Astrocyte (in vitro differentiated cells and primary cell): ENCODE results near the gene AGT. TPM values are rescaled to one million over a fixed set of nuclear protein-coding genes. Genes with fewer than 3 reads are reported as not detected.

Experiments
- DNase-seq: peaks from one replicate; pipeline ENCODE4 v3.0.0-alpha.2; 2010; ENCODE audit warnings: low read depth
- FAIRE-seq: peaks from 2 replicates; lab custom pipeline; 2011; peaks lifted over from hg19 to GRCh38; lab: Jason Lieb, UNC
- H2AFZ ChIP-seq: 2 replicates; pipeline ENCODE4 v1.6.0; 2012; ENCODE audit warnings: low read depth, low read length, inconsistent platforms
- H3K27ac ChIP-seq: 2 replicates; pipeline ENCODE4 v1.5.1; 2011; ENCODE audit warnings: low read depth, low read length, inconsistent platforms
- H3K27me3 ChIP-seq: 2 replicates; pipeline ENCODE4 v1.6.0; 2011; ENCODE audit warnings: low read length, inconsistent platforms; ENCODE audit not compliant: insufficient read depth
- H3K36me3 ChIP-seq: 2 replicates; pipeline ENCODE4 v1.5.1; 2011; ENCODE audit warnings: low read length, inconsistent platforms; ENCODE audit not compliant: insufficient read depth
- H3K4me1 ChIP-seq: 2 replicates; pipeline ENCODE4 v1.5.1; 2011; ENCODE audit warnings: low read length, inconsistent platforms; ENCODE audit not compliant: insufficient read depth
- H3K4me2 ChIP-seq: 2 replicates; pipeline ENCODE4 v1.6.0; 2012; ENCODE audit warnings: low read length, inconsistent platforms
- H3K4me3 ChIP-seq: 2 replicates; pipeline ENCODE4 v1.5.1; 2011; ENCODE audit warnings: low read depth, mild to moderate bottlenecking, low read length, inconsistent platforms; ENCODE audit not compliant: insufficient read depth
- H3K79me2 ChIP-seq: 2 replicates; pipeline ENCODE4 v1.6.0; 2012; ENCODE audit warnings: mild to moderate bottlenecking, low read length, inconsistent platforms; ENCODE audit not compliant: insufficient read depth
- H3K9ac ChIP-seq: 2 replicates; pipeline ENCODE4 v1.6.0; 2012; ENCODE audit warnings: mild to moderate bottlenecking, low read length, inconsistent platforms
- H3K9me3 ChIP-seq: 2 replicates; pipeline ENCODE4 v1.5.1; 2012; ENCODE audit warnings: low read depth, mild to moderate bottlenecking, low read length, inconsistent platforms; ENCODE audit not compliant: insufficient read depth
- H4K20me1 ChIP-seq: 2 replicates; pipeline ENCODE4 v1.6.0; 2012; ENCODE audit warnings: low read length, inconsistent platforms; ENCODE audit not compliant: insufficient read depth
- H3K27ac Mint-ChIP-seq: one replicate; pipeline ENCODE4 v1.8.0; 2021; ENCODE audit warnings: mild to moderate bottlenecking, mixed read lengths; ENCODE audit not compliant: unreplicated experiment
- H3K27me3 Mint-ChIP-seq: one replicate; pipeline ENCODE4 v1.8.0; 2021; ENCODE audit warnings: low read depth, mixed read lengths; ENCODE audit not compliant: unreplicated experiment
- H3K36me3 Mint-ChIP-seq: one replicate; pipeline ENCODE4 v1.8.0; 2021; ENCODE audit warnings: low read depth, mixed read lengths; ENCODE audit not compliant: unreplicated experiment
- H3K4me1 Mint-ChIP-seq: one replicate; pipeline ENCODE4 v1.8.0; 2021; ENCODE audit warnings: low read depth, mixed read lengths; ENCODE audit not compliant: unreplicated experiment
- H3K4me3 Mint-ChIP-seq: one replicate; pipeline ENCODE4 v1.8.0; 2021; ENCODE audit warnings: mild to moderate bottlenecking, moderate library complexity, mixed read lengths; ENCODE audit not compliant: unreplicated experiment
- H3K9me3 Mint-ChIP-seq: one replicate; pipeline ENCODE4 v1.8.0; 2021; ENCODE audit warnings: mild to moderate bottlenecking, mixed read lengths; ENCODE audit not compliant: unreplicated experiment
- EZH2 ChIP-seq: IDR thresholded peaks from 2 replicates; pipeline ENCODE4 v1.6.1; 2012; ENCODE audit warnings: mild to moderate bottlenecking, low read length, inconsistent platforms; ENCODE audit not compliant: insufficient read depth
- total RNA-seq: library from RNA; stranded (reverse); gene quantifications from 2 replicates; pipeline ENCODE4 v1.2.1, GENCODE V29; 2021
- TF ChIP-seq, protein P1 (sequence below): IDR thresholded peaks from 2 replicates; pipeline ENCODE4 v1.5.1; 2011; ENCODE audit warnings: low read depth, mild to moderate bottlenecking, inconsistent platforms, low read length, moderate library complexity; ENCODE audit not compliant: insufficient read depth

AGT gene
- total RNA-seq, 1 donor from 2014 or later: 1.2 TPM

DNA sequence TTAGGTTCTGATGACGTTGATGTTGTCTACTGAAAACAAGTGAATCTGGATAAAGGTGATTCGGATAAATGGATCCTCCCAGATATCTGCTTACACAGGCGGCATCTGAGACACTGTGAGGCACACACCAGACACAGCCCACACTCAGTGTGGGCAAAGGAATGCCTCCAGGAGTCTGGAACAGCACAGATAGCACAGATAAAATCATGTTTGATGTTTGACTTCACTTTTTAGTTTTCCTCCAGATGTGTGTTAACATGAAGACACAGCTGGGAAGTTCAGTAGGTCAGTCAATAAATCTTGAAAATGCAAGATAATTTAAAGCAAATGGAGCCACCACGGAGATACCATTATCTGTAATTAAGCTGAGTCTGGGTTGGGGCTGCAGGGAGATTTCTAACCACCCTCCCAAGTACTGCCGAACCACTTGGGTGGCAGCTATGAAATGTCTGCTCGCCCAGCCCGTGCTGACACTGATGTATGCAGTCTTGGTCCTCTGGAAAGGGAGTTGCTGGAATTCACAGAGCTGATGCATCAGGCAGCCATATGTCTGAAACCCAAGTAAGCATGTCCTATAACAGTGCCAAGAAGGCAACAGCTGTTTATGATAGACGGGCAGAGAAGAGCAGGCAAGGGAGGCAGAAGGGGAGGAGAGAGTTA lies 44.9 kb upstream of the AGT start:
- Histone ChIP-seq H3K36me3 (no peaks in the 10 kb centered on the region), H2AFZ (no peak overlapping the region), H3K4me2 (no peak overlapping the region), H3K9me3 (peaks cover 2% of the 10 kb centered on the region), H3K9ac (no peak overlapping the region), H3K27ac (no peak overlapping the region), H3K79me2 (no peaks in the 10 kb centered on the region), H4K20me1 (no peaks in the 10 kb centered on the region), H3K27me3 (no peaks in the 10 kb centered on the region), H3K4me1 (peaks cover 5% of the 10 kb centered on the region), H3K4me3 (no peak overlapping the region)
- no peak for TF ChIP-seq EZH2
- TF ChIP-seq, protein P1, sequence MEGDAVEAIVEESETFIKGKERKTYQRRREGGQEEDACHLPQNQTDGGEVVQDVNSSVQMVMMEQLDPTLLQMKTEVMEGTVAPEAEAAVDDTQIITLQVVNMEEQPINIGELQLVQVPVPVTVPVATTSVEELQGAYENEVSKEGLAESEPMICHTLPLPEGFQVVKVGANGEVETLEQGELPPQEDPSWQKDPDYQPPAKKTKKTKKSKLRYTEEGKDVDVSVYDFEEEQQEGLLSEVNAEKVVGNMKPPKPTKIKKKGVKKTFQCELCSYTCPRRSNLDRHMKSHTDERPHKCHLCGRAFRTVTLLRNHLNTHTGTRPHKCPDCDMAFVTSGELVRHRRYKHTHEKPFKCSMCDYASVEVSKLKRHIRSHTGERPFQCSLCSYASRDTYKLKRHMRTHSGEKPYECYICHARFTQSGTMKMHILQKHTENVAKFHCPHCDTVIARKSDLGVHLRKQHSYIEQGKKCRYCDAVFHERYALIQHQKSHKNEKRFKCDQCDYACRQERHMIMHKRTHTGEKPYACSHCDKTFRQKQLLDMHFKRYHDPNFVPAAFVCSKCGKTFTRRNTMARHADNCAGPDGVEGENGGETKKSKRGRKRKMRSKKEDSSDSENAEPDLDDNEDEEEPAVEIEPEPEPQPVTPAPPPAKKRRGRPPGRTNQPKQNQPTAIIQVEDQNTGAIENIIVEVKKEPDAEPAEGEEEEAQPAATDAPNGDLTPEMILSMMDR: no peak
- peaks cover 18% of the 10 kb centered on the region for H3K27me3 Mint-ChIP-seq
- H3K27ac Mint-ChIP-seq: no peak overlapping the region
- no peaks in the 10 kb centered on the region for H3K36me3 Mint-ChIP-seq
- H3K4me1 Mint-ChIP-seq: peaks cover 14% of the 10 kb centered on the region
- DNase-seq (no peak), FAIRE-seq (no peak)
- H3K4me3 Mint-ChIP-seq: no peak overlapping the region
- no peaks in the 10 kb centered on the region for H3K9me3 Mint-ChIP-seq

DNA sequence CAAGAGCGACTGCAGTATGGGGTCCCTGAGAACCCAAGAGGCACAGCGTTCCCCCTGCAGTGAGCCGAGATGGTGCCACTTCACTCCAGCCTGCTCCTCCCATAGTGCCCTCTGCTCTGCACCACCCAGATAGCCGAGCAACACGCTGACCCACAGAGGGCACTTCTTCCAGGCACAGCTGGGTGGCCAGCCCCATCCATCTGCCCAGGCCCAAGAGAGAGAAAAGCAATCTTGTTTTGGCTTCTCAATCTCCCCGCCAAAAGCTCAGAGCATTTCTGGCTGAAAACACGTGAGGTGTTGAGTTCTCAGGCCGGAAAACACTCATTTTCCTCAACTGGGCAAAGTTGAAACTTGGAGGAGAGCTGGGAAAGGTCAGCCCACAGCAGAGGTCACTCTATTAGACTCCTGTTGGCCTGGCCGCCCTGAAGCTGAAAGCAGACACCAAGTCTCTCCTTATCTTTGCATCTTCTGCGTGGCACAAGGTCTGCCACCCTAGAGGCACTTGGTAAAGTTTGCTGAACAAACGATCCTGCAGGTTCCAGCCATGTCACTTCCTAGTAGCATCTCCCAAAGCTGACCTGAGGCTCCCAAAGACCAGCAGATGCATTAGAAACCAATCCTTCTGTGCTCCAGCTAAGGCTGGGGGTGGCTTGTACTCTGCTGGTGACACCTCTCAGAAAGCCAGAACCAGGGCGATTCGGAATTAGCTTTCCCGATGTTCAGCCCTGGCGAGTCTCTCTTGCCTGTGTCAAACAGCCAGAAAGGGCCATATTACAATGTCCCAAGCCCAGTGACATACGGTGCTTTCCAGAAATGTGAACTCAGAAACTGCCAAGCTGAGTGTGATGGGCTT lies 44.2 kb upstream of the AGT start:
- no peaks in the 10 kb centered on the region for H3K79me2 ChIP-seq
- H3K4me1 ChIP-seq: peaks cover 9% of the 10 kb centered on the region
- FAIRE-seq (no peak), DNase-seq (no peak)
- no peak overlapping the region for H2AFZ ChIP-seq
- H3K9me3 ChIP-seq: no peaks in the 10 kb centered on the region
- no peaks in the 10 kb centered on the region for H3K36me3 Mint-ChIP-seq
- H3K4me3 Mint-ChIP-seq: no peak overlapping the region
- H3K27me3 ChIP-seq: no peaks in the 10 kb centered on the region
- peaks cover 18% of the 10 kb centered on the region for H3K27me3 Mint-ChIP-seq
- no peak overlapping the region for H3K4me3 ChIP-seq
- no peaks in the 10 kb centered on the region for H4K20me1 ChIP-seq
- H3K36me3 ChIP-seq: no peaks in the 10 kb centered on the region
- H3K4me1 Mint-ChIP-seq: peaks cover 18% of the 10 kb centered on the region
- H3K27ac Mint-ChIP-seq: no peak overlapping the region
- H3K9me3 Mint-ChIP-seq: no peaks in the 10 kb centered on the region
- H3K9ac ChIP-seq: no peak overlapping the region
- TF ChIP-seq EZH2: no peak
- TF ChIP-seq, protein P1: no peak
- no peak overlapping the region for H3K27ac ChIP-seq
- no peak overlapping the region for H3K4me2 ChIP-seq

DNA sequence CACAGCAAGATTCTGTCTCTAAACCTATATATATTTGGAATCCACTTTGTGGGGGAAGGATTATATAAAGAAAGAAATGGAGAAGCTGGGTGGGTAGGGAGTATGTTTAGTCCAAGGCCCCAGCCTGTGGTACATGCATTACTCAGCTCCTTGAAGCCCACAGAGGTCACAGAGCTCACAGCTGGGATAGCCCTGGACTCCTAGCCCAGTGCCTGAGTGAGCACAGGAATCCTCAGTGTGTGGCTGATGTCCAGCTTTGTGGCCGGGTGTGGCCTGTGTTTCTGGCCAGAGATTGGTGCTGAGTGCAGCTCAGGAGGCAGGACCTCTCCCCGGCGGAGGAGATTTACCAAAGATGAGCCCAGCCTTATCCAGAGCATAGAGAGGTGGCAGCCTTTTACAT lies 40.9 kb upstream of the AGT start:
- Histone ChIP-seq H2AFZ (no peak overlapping the region), H3K4me1 (peaks cover 9% of the 10 kb centered on the region), H3K9ac (no peak overlapping the region), H3K79me2 (no peaks in the 10 kb centered on the region), H3K36me3 (no peaks in the 10 kb centered on the region), H3K4me3 (no peak overlapping the region), H3K4me2 (no peak overlapping the region), H3K27me3 (no peaks in the 10 kb centered on the region), H3K27ac (no peak overlapping the region), H3K9me3 (no peaks in the 10 kb centered on the region), H4K20me1 (no peaks in the 10 kb centered on the region)
- Mint-ChIP-seq H3K27me3 (peaks cover 20% of the 10 kb centered on the region), H3K4me1 (peaks cover 24% of the 10 kb centered on the region), H3K4me3 (no peak overlapping the region), H3K27ac (peak overlapping the region; percentile 58), H3K9me3 (no peaks in the 10 kb centered on the region), H3K36me3 (peaks cover 1% of the 10 kb centered on the region)
- FAIRE-seq (no peak), DNase-seq (peak; percentile 79)
- TF ChIP-seq, protein P1: no peak
- TF ChIP-seq EZH2: no peak
